VCaP (cell line): ENCODE data around the gene CXXC5.

Experiments used
- H3K27ac ChIP-seq: fragments of 450-650 bp; 2 replicates; pipeline ENCODE4 v1.5.1; 2017
- CTCF ChIP-seq: fragments of 450-650 bp; conservative IDR thresholded peaks from 2 replicates; pipeline ENCODE4 v1.5.1; 2017; ENCODE audit warnings: mild to moderate bottlenecking, moderate library complexity

Gene CXXC5

GRCh38 chr5:139667001-139667729 lies 19.0 kb downstream of the CXXC5 start:
- no peak for TF ChIP-seq CTCF
- peak overlapping the region; percentile 79 for H3K27ac ChIP-seq

- peak overlapping the region; percentile 79 for H3K27ac ChIP-seq
- TF ChIP-seq CTCF = no peak
These were observed 19.5 kb downstream of the CXXC5 start for GRCh38 chr5:139667730-139668063.

- TF ChIP-seq CTCF = no peak
- peak overlapping the region; percentile 79 for H3K27ac ChIP-seq
These were observed 20.1 kb downstream of the CXXC5 start for GRCh38 chr5:139668064-139668880.

GRCh38 chr5:139668924-139669661 lies 20.9 kb downstream of the CXXC5 start:
- no peak for TF ChIP-seq CTCF
- H3K27ac ChIP-seq = peak overlapping the region; percentile 79

- TF ChIP-seq CTCF = no peak
- H3K27ac ChIP-seq = no peak overlapping the region
These were observed 21.7 kb downstream of the CXXC5 start for GRCh38 chr5:139669662-139670368.

- no peak for TF ChIP-seq CTCF
- H3K27ac ChIP-seq = no peak overlapping the region
These were observed 22.4 kb downstream of the CXXC5 start for GRCh38 chr5:139670369-139671095.
